H1 (cell line): Measurements from ENCODE around the gene PEX5L. TPM values are rescaled to one million over a fixed set of nuclear protein-coding genes. Genes with fewer than 3 reads are reported as not detected.
"Not testable (repeated sequence)": the region's sequence is repeated elsewhere in the genome, so short reads cannot be mapped to it uniquely, and the experiment has no call there.

Experiments
- CTCF ChIA-PET: fragments of 300-600 bp; sonication (Branson Sonifier 250); formaldehyde crosslinking; loops from one replicate; lab custom pipeline; 2021; ENCODE audit not compliant: partially characterized antibody; lab: Charles Lee
- POLR2A ChIA-PET: fragments of 300-600 bp; sonication (Branson Sonifier 250); formaldehyde crosslinking; loops from one replicate; lab custom pipeline; 2021; ENCODE audit warnings: inconsistent platforms; ENCODE audit not compliant: partially characterized antibody; lab: Charles Lee
- DNase-seq, 2 experiments: peaks; one replicate each; pipeline versions ENCODE4 v3.0.0 to v3.0.0-alpha.2; 2010 to 2022; ENCODE audit warnings: low spot score in 2 of 2, low read depth in 1 of 2, mixed read lengths in 1 of 2
- FAIRE-seq: peaks from 2 replicates; lab custom pipeline; 2011; peaks lifted over from hg19 to GRCh38; lab: Jason Lieb, UNC
- H2AFZ ChIP-seq: 2 replicates; pipeline ENCODE4 v1.8.1; 2012; ENCODE audit warnings: low read length, inconsistent platforms
- H2AK5ac ChIP-seq: 2 replicates; pipeline ENCODE4 v1.6.1; 2013; ENCODE audit warnings: low read depth, low read length
- H2BK120ac ChIP-seq: replicated peaks from 2 replicates; pipeline ENCODE3; 2013; ENCODE audit warnings: low read depth, low read length, inconsistent platforms
- H2BK12ac ChIP-seq: 2 replicates; pipeline ENCODE4 v1.6.1; 2013; ENCODE audit warnings: low read depth, low read length
- H2BK15ac ChIP-seq: 2 replicates; pipeline ENCODE4 v1.6.1; 2013; ENCODE audit warnings: low read length
- H2BK20ac ChIP-seq: 2 replicates; pipeline ENCODE4 v1.6.1; 2013; ENCODE audit warnings: low read length
- H2BK5ac ChIP-seq: 2 replicates; pipeline ENCODE4 v1.6.1; 2013; ENCODE audit warnings: low read depth, low read length
- H3K14ac ChIP-seq: 2 replicates; pipeline ENCODE4 v1.6.1; 2013; ENCODE audit warnings: inconsistent platforms; ENCODE audit not compliant: insufficient read length
- H3K18ac ChIP-seq: 2 replicates; pipeline ENCODE4 v1.6.1; 2013; ENCODE audit warnings: low read length; ENCODE audit errors: extremely low read depth
- H3K23ac ChIP-seq: 2 replicates; pipeline ENCODE4 v1.6.1; 2013; ENCODE audit warnings: inconsistent platforms; ENCODE audit not compliant: insufficient read length
- H3K23me2 ChIP-seq: 2 replicates; pipeline ENCODE4 v1.6.1; 2013; ENCODE audit warnings: low read depth, low read length
- H3K27ac ChIP-seq: 2 replicates; pipeline ENCODE4 v1.6.1; 2011; ENCODE audit warnings: low read depth, low read length, inconsistent platforms
- H3K27me3 ChIP-seq, 4 experiments: replicated peaks in 1 of 4; 1 replicate in 1 of 4; 2 replicates in 3 of 4; pipeline versions ENCODE4 v1.6.1 to v1.8.1; 2011 to 2013; ENCODE audit warnings: low read length in 3 of 4, mild to moderate bottlenecking in 3 of 4, inconsistent platforms in 2 of 4, mixed read lengths in 2 of 4, moderate library complexity in 1 of 4; ENCODE audit not compliant: control insufficient read depth in 3 of 4, insufficient read depth in 3 of 4; ENCODE audit errors: extremely low read depth in 1 of 4
- H3K36me3 ChIP-seq, 4 experiments: 2 replicates each; pipeline versions ENCODE4 v1.6.1 to v1.8.1; 2011 to 2013; ENCODE audit warnings: mild to moderate bottlenecking in 4 of 4, low read length in 3 of 4, moderate library complexity in 2 of 4, control low read depth in 1 of 4, inconsistent platforms in 1 of 4; ENCODE audit not compliant: insufficient read depth in 4 of 4, control insufficient read depth in 2 of 4
- H3K4ac ChIP-seq: replicated peaks from 2 replicates; pipeline ENCODE3; 2013; ENCODE audit warnings: low read length, low read depth, mixed read lengths, inconsistent platforms; ENCODE audit not compliant: insufficient read length
- H3K4me1 ChIP-seq, 4 experiments: replicated peaks in 1 of 4; 1 replicate in 1 of 4; 2 replicates in 3 of 4; pipeline versions ENCODE4 v1.6.1 to v1.8.1; 2011 to 2013; ENCODE audit warnings: low read length in 3 of 4, inconsistent platforms in 2 of 4, mixed read lengths in 1 of 4; ENCODE audit not compliant: insufficient read depth in 4 of 4, control insufficient read depth in 3 of 4
- H3K4me2 ChIP-seq, 2 experiments: 2 replicates each; pipeline versions ENCODE4 v1.6.1 to v1.8.1; 2011 to 2013; ENCODE audit warnings: low read depth in 2 of 2, low read length in 2 of 2, control low read depth in 1 of 2, inconsistent platforms in 1 of 2, mild to moderate bottlenecking in 1 of 2; ENCODE audit not compliant: insufficient read depth in 1 of 2
- H3K4me3 ChIP-seq, 4 experiments: fragments of 200-600, 300-600 bp in 1 of 4; sonication (generic), shearing (Covaris generic), sonication (Bioruptor Twin) in 1 of 4; 2 replicates each; pipeline versions ENCODE4 v1.5.1 to v1.8.1; 2011 to 2016; ENCODE audit warnings: low read length in 4 of 4, low read depth in 3 of 4, control low read depth in 2 of 4, inconsistent platforms in 2 of 4, mild to moderate bottlenecking in 2 of 4, mixed read lengths in 1 of 4, moderate library complexity in 1 of 4; ENCODE audit not compliant: insufficient read depth in 2 of 4; ENCODE audit errors: extremely low read depth in 1 of 4
- H3K56ac ChIP-seq: replicated peaks from 2 replicates; pipeline ENCODE3; 2013; ENCODE audit warnings: low read depth, mild to moderate bottlenecking, mixed read lengths, low read length, inconsistent platforms; ENCODE audit not compliant: insufficient read length
- H3K79me1 ChIP-seq: 2 replicates; pipeline ENCODE4 v1.6.1; 2013; ENCODE audit warnings: low read depth, low read length, control low read depth
- H3K79me2 ChIP-seq, 2 experiments: 2 replicates each; pipeline versions ENCODE4 v1.6.1 to v1.8.1; 2012 to 2013; ENCODE audit warnings: low read length in 2 of 2, mild to moderate bottlenecking in 2 of 2, inconsistent platforms in 1 of 2; ENCODE audit not compliant: insufficient read depth in 2 of 2, control insufficient read depth in 1 of 2
- H3K9ac ChIP-seq, 4 experiments: replicated peaks in 1 of 4; 1 replicate in 1 of 4; 2 replicates in 3 of 4; pipeline versions ENCODE4 v1.6.1 to v1.8.1; 2011 to 2013; ENCODE audit warnings: low read depth in 3 of 4, low read length in 3 of 4, control low read depth in 2 of 4, mild to moderate bottlenecking in 2 of 4, moderate library complexity in 2 of 4, inconsistent platforms in 1 of 4; ENCODE audit errors: extremely low read depth in 1 of 4
- H3K9me3 ChIP-seq, 2 experiments: 2 replicates each; pipeline versions ENCODE4 v1.6.1 to v1.8.1; 2012 to 2013; ENCODE audit warnings: mild to moderate bottlenecking in 2 of 2, moderate library complexity in 2 of 2, control low read depth in 1 of 2, inconsistent platforms in 1 of 2, low read depth in 1 of 2, low read length in 1 of 2, mixed read lengths in 1 of 2; ENCODE audit not compliant: insufficient read depth in 2 of 2
- H4K20me1 ChIP-seq, 2 experiments: replicated peaks in 1 of 2; 2 replicates each; pipeline versions ENCODE3 to v1.8.1; 2011 to 2013; ENCODE audit warnings: inconsistent platforms in 2 of 2, low read length in 2 of 2, mild to moderate bottlenecking in 1 of 2; ENCODE audit not compliant: insufficient read depth in 2 of 2, control insufficient read depth in 1 of 2
- H4K5ac ChIP-seq: 2 replicates; pipeline ENCODE4 v1.6.1; 2013; ENCODE audit warnings: low read length, low read depth, mixed read lengths, inconsistent platforms; ENCODE audit not compliant: insufficient read length
- H4K8ac ChIP-seq: 2 replicates; pipeline ENCODE4 v1.8.0; 2013; ENCODE audit warnings: mild to moderate bottlenecking, moderate library complexity, low read length, inconsistent platforms; ENCODE audit not compliant: insufficient read depth; ENCODE audit errors: extremely low read depth
- H4K91ac ChIP-seq: replicated peaks from 2 replicates; pipeline ENCODE3; 2013; ENCODE audit warnings: low read length, mixed read lengths, inconsistent platforms; ENCODE audit not compliant: insufficient read length
- WGBS, 2 experiments: shearing (Covaris generic) in 1 of 2; methylation state at CpG; one replicate each; pipeline versions ENCODE4 v1.1.6 to v1.1.7; 2013 to 2015; ENCODE audit warnings: low lambda C conversion rate in 2 of 2, mixed read lengths in 2 of 2, inconsistent platforms in 1 of 2, low coverage in 1 of 2, missing lambda C conversion rate in 1 of 2; ENCODE audit not compliant: insufficient replicate concordance in 2 of 2, insufficient coverage in 1 of 2, insufficient read length in 1 of 2; ENCODE audit errors: extremely low coverage in 1 of 2, missing lambda C conversion rate in 1 of 2; 5-methylcytosine and 5-hydroxymethylcytosine counted together
- polyA plus RNA-seq, 7 experiments: library from polyadenylated mRNA; depleted of rRNA in 3 of 7; stranded (reverse) in 5 of 7; unstranded in 2 of 7; fragments of >200 nt in 5 of 7; fragments of 200-250 nt in 2 of 7; gene quantifications; 1 replicate in 5 of 7; 2 replicates in 1 of 7; 4 replicates in 1 of 7; pipeline versions ENCODE4 v1.2.1 to v1.2.3, GENCODE V29; 2011 to 2013; ENCODE audit warnings: missing spikeins in 2 of 7, mixed read lengths in 2 of 7
- total RNA-seq: library from RNA; stranded (reverse); fragmentation: NEBNext Ultra II Directional; extraction: Animal tissue kit (Norgen Biotek cat#: 25700); gene quantifications from 2 replicates; pipeline ENCODE4 v1.2.1, GENCODE V29; 2021

The PEX5L gene
- total and polyA plus RNA-seq, 2 of the 8 experiments (the other 6 are each of a cell fraction or from before 2014, with no cell fraction given): 0.80 to 4.2 TPM

DNA sequence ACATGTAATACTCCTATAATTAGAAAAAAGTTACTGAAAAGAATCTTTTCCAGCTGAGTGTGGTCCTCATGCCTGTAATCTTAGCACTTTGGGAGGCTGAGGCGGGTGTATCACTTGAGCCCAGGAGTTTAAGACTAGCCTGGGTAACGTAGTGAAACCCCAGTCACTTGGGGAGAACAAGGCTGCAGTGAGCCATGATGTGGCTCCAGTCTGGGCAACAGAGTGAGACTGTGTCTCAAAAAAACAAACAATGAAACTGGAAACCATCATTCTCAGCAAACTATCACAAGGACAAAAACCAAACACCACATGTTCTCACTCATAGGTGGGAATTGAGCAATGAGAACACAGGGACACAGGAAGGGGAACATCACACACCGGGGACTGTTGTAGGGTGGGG, 18.9 kb upstream of the PEX5L start:
- H2BK12ac ChIP-seq, H2BK120ac ChIP-seq, H3K4me3 ChIP-seq, H3K4me2 ChIP-seq, H2BK5ac ChIP-seq, H3K27me3 ChIP-seq, DNase-seq, H3K56ac ChIP-seq, H3K23ac ChIP-seq, H3K18ac ChIP-seq, H4K91ac ChIP-seq, H2AK5ac ChIP-seq, H4K8ac ChIP-seq, H4K5ac ChIP-seq, H3K9me3 ChIP-seq, H3K4ac ChIP-seq, H3K14ac ChIP-seq, CTCF ChIA-PET, H3K79me2 ChIP-seq, H2BK20ac ChIP-seq, H3K36me3 ChIP-seq, POLR2A ChIA-PET, H4K20me1 ChIP-seq, H3K79me1 ChIP-seq, H2BK15ac ChIP-seq, FAIRE-seq, H3K27ac ChIP-seq, H3K23me2 ChIP-seq, H3K9ac ChIP-seq, H3K4me1 ChIP-seq: not testable (repeated sequence)
- peak overlapping the region; percentile 90 for H2AFZ ChIP-seq
- 100% methylated on average over 2 of the region's 3 CpGs; no CpG with 5 or more reads in 1 of the 2 experiments for WGBS, 2 experiments
